Activated T-helper 1 cell treated with Interleukin-2 at 50 U/mL for 16 hours (primary cell): Measurements from ENCODE around the gene PTPN1.
"Not testable (repeated sequence)": the region's sequence is repeated elsewhere in the genome, so short reads cannot be mapped to it uniquely, and the experiment has no call there.

Source experiments
- DNase-seq: peaks from one replicate; pipeline ENCODE4 v3.0.0-alpha.2; 2020; ENCODE audit warnings: low read depth

Gene PTPN1

DNA sequence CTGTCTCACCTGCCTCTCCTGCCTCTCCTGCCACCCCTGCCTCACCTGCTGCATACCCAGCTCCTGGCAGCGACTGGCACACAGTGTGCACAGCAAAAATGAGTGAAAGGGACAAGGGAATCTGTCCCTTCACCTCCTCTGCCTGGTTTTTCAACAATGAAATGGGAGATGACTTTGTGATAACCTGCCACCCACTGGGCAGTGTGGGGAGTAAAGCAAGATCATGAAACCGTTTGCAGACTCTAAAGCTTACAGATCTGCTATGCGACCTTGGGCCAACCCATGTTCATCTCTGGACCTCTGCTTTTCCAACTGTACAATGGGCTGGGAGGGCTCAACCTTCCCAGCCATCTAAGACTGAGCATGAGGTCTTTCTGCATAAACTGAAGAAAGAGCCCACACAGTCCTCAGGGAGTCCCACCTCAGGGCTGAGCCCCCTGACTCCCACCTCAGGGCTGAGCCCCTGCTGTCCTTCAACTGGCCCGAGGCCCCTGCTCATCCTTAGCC lies 100.1 kb downstream of the PTPN1 start:
- DNase-seq: no peak

DNA sequence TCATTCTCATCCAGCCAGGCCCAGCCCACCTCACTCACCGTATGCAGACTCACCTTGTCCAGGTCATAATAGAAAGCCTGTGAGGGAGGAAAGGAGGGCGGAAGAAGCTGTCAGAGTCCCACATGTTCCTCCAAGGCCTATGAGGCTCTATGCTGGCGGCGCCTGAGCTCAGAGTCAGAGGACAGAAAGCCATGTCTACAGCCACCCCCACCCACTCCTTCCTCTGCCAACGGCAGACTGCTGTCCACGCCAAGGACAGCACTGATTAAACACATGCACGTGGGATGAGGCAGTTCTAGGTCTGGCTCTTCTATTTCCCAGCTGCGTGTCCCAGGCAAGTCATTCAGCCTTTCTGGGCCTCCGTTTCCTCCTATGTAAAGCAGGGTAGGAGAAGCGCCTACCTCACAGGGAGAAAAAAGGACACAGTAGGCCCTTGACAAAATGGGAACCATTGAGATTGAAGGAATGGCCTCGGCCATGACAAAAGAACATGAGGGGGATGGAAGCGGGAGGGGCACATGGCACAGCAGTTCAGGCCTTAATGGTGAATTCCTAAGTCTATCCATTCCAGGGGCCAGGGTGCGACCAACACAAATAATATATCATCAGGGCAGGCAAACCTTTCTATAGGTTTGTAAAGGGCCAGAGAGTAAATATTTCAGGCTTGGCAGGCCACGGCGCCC lies 101.1 kb downstream of the PTPN1 start:
- DNase-seq: no peak

DNA sequence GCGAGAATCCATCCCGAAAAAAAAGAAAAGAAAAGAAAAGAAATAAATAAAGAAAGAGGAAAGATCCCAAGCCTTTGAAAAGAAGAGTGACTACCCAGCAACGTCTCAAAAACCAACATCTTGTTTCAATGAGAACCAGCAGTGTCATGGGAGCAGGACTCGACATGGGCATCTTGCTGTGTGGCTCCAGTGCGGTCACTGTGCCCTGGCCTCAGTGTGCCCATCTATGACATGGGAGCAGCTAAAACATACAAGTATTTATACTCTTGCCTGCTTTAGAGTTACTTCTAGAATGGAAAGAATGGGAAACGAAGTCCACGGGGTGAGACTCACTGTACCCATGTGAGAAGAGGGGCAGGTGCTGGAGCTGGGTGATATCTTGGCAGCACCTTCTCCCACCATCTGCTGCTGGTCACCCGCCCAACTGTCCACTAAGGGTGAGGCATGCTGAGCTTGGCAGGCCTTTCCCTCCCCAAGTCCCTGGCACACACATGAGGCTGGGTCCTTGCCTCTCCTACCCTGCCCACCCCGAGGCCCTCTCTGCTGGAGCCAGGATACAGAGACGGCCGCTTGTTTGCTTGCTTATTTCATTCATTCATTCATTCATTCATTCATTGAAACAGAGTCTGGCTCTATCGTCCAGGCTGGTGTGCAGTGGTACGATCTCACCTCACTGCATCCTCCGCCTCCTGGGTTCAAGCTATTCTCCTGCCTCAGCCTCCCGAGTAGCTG lies 103.4 kb downstream of the PTPN1 start:
- no peak for DNase-seq

DNA sequence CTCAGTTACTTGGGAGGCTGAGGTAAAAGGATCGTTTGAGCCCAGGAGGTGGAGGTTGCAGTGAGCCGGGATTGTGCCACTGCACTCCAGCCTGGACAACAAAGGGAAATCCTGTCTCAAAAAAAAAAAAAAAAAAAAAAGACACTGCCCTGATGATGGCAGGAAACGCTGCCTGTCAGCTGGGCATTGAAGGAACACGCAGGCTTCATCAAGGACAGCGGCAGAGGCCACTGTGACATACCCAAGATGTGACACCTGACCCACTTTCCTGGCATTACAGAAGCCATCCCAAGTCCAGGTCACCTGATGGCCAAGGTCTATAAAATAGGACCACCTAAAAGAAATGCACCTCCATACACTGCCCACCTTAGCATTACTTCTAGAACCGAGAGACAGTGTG lies 105.2 kb downstream of the PTPN1 start:
- no peak for DNase-seq

DNA sequence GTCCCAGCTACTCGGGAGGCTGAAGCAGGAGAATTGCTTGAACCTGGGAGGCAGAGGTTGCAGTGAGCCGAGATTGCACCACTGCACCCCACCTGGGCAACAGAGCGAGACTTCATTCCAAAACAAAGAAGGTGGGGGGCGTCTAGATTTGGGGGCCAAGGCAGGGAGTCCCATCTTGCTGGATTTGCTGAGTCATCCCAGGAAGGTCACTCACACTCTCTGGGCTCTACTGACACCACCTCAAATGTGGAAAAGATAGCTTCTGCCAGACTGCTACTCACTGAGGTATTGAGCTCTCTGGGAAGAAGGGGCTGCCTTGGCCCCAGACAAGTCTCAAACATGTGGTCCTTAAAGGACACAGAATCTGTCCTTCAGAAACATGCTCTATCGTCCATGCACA lies 106.8 kb downstream of the PTPN1 start:
- DNase-seq: no peak

DNA sequence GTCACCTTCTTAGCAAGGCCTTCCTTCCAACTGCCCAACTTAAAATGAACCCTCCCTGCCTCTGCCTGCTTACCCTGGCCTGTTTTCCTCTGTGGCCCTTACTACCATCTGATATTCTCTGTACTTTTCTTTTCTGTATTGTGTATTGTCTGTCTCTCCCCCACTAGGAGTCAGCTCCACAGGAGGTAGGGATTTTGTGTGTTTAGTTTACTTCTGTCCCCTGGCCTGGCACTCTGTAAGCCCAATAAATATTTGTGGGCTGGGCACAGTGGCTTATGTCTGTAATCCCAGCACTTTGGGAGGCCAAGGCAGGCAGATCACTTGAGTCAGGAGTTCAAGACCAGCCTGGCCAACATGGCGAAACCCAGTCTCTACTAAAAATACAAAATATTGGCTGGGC lies 108.4 kb downstream of the PTPN1 start:
- DNase-seq: no peak

DNA sequence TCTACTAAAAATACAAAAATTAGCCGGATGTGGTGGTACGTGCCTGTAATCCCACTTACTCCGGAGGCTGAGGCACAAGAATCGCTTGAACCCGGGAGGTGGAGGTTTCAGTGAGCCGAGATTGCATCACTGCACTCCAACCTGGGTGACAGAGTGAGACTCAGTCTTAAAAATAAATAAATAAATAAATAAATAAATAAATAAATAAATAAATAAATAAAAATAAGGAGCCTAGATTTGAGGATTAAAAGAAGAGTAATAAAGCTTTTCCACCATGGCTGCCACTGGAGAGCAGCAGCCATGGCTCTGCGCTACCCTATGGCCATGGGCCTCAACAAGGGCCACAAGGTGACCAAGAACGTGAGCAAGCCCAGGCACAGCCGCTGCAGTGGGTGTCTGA lies 110.3 kb downstream of the PTPN1 start:
- not testable (repeated sequence) for DNase-seq

DNA sequence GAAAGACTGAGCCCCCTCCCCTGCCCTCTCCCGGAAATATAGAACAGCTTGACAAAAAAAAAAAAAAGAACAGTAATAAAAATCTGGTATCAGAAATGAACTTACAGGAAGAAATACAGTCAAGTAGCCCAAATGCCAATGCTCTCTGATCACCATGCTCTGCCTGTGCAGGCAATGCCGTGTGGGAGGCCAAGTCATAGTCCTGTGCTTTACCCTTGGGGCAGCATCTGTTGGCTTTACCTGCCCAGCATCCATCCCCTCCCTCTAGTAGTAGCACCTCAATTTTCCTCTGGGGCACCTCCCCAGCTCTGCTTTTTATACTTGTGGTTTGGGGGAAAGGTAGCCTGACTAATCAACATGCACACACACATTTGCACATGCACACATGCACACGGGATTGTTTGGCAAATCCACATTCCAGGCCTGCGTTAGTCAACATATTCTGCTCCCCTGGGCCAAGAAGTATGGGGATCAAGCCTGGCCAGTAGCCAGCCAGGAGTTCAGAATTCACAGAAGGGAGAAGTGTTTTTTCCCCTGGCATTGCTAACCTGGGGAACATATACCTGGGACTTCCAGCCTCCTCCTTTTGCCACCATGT lies 111.0 kb downstream of the PTPN1 start:
- DNase-seq: no peak

DNA sequence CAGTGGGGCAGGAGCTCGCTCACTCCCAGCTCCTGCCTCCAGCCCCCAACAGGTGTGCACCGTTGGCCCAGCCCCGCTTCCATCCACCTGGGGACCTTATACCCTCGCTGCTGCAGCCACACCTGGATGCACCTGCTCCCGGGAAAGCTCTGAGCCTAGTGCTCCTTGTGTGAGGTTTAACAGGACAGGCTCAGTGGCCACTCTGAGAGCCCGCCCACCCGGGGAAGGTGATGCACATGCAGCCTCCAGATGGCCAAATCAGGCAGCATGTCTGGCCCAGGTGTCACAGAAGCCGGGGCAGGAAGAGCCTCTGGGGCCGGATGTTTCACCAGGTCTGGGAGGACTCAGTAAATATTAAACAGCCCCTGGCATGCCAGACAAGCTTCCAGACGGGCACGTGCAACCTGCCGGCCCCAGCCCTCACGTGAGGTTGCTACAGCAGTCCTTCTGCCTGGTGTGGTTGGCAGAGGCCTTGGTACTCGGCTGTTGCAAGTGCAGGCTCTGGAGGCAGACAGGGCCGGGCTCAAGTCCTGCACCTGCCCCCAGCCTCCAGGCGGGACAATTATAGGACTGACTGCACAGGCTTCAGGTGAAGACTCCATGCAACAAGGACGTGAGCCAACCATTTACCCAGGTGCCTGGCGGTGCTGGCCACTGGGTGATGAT lies 114.3 kb downstream of the PTPN1 start:
- no peak for DNase-seq

DNA sequence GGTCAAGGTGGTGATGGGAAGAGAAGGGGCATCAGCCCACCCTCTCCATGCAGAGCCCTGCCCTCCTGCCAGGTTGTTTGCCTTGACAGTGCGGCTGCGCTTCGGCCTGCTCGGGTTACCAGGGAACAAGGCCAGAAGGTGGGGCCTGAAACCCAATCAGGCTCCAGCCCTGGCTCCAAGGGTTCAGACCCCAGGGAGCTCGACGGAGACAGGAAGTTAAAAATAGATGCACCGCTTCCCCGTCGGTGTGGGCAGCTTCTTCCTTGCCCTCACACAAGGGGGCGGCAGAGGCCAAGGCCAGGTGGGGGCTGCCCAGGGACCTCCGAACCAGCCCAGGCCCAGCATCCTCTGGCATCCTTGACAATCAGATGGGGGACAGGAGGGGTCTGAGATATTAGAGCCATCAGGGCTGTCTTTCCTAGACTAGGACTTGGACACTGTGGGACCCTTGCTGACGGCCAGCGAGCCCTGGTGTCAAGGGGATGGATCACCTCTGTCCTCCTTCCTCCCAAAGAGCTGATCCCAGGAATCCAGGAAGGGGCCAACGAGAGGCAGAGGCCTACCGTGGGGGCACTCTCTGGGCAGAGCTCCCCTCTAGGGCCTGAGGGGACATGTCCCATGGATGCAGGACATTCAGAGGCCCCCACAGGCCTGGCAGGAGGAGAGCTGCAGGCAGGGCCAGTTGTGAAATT lies 115.9 kb downstream of the PTPN1 start:
- DNase-seq: no peak

DNA sequence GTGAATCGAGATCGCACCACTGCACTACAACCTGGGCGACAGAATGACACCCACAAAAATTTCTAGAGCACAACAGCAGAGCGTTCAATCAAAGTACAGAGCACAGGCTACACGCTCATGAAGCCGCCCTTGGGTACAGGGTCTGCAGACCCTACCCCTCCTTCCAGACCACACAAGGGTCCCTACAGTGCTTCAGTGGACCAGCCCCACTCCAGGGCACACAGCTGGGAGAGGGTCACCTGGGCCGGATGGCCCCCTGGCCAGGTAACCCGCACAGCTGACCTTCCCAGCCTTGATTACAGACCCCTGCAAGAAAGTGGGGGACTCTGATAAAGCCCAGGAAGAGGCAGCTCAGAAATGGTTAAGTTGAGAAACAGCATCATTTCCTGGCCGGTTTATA lies 117.6 kb downstream of the PTPN1 start:
- no peak for DNase-seq

DNA sequence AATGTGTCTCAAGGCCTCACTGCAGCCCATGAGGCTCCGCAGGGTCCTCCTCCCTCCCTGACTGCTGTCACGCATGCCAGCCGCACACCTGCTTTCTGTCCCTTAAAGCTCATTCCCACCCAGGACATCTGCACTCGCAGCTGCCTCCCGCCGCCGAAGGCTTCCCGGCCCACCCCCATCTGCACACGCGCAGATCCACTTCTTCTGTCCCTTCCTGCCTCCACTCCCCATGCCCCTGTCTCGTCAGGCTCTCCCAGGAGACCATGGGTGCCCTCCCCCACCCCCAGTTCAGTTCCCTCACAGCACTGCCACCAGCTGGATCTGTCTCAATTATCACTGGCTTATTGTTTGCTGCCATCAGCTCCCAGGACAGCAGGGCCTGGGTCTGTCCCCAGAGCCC lies 118.1 kb downstream of the PTPN1 start:
- DNase-seq: no peak

DNA sequence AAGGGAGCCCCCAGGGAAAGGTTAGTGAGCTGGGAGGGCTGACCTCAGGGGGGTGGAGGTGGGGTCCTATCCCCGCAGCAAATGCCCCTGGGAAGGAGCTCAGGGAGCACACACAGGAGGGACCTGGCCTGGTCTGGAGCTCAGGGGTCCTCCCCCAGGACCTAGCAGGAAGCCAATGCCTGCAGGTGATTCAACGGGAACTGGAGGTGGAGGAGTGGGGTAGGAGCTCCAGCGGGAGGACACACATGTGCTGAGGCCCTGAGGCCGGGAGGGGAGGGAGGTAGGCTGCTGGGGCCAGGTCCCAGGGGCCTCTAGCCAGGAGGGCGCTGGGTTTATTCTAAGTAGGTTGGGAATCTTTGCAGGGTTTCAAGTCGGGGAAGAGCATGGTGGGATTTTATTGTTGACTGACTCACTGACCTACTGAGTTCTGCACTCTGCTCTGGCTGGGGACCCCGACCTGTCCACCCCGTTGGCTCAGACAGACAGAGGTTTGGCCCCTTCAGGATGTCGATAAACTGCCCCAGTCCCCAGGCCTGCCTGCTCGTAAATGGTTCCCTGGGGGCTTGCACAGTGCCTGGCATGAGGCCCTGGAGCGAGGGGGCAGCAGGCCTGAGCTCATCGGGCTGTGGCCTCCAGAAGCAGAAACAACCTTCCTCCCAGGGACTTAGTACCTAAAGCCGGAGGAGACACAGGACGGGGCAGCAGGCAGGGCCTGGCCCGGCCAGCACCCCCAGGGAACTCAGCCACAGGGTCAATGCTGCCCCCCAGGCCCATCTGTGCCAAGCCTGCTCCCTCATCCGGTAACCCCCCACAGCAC lies 118.9 kb downstream of the PTPN1 start:
- no peak for DNase-seq

DNA sequence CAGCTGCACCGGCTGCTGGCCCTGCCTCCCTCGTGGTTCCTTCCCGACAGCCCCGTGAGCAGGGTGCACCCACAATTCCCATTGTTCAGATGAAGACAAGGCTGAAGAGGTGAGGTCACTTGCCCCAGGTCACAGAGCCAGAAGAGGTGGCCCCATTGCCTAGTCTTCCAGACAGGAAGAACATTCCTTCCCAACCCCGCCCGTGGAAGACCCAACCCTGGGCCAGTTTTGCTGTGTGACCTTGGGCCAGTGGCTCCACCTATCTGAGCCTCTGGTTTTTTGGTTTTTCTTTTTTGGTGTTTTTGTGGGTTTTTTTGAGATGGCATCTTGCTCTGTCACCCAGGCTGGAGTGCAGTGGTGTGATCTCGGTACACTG lies 119.5 kb downstream of the PTPN1 start:
- DNase-seq: no peak

DNA sequence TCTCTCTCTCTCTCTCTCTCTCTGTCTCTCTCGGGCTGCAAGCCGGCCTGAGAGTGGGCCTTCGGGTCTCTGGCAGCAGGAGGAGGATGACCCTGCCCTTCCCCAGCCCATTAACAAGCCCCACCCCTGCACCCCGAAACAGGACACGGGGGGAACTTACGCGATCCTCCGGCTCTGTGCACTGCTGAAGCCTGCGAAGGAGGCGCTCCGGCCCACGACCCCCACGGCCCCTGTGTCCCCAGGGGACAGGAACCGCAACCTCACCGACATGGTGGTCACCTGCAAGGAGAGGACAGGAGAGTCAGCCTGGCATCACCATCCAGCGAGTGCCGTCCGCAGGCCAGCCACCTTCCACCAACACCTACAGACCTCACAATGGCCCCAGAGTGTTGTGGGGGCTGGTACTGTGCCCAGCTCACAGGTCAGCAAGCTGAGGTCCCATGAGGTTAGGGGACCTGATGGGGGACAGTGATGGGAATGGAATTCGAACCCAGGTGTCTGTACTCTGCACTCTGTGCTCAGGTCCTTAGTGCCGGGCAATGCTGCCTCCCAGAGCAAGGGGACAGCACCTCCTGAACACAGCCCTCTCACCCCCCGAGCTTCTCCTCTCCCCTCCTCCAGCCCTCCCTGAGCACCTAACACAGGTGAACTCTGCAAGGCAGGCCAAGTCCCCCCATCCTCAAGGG lies 120.5 kb downstream of the PTPN1 start:
- DNase-seq: no peak

DNA sequence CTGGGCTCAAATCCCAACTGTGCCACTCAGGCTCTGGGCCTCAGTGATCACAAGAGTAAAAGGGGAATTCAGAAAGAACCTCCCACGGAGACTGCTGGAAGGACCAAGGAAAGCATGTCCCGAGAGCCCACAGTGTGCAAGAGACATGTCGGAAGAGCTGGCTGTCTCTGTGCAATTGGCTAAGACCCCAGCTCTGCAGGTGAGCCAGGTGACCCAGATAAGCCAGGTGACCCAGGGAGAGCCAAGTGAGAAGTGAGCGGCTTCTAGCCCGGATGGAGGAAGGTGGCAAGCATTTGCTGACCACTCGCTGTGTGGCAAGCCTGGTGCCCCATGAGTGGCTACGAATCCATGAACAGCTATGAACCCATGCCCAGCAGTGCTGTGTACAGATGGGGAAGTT lies 122.1 kb downstream of the PTPN1 start:
- DNase-seq: no peak

DNA sequence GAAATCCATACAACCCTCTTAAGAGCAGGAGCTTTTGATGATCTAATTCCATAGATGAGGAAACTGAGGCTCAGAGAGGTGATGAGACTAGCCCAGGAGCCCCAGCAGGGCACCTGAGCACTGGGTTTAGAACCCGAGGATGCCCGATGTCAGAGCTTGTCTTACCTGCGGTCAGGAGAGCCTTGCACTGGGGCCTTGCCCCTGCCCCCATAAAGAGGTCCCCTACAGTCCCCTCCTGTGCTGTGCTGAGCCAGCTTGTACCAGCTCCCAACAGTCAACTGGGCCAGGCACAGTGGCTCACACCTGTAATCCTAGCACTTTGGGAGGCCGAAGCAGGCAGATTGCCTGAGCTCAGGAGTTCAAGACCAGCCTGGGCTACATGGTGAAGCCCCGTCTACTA lies 122.5 kb downstream of the PTPN1 start:
- DNase-seq: no peak

DNA sequence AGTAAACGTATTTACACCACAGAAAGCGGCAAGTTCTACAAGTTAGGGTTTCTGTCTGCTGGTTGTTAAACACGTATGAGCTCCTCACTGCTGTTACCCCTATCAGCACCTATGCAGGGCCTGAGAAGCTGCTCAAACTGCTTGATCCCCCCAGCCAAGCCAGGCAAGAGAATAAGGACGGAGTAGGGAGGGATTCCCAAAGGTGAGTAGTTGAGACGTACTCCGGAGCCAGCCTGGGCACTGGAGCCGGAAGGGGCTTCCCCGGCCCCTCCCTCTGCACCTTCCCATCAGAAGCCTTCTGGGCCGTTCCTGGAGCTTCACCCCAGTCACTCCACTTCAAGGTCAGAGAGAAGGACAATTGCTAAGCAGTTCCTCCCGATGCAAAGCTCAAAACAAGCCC lies 123.2 kb downstream of the PTPN1 start:
- DNase-seq: no peak

DNA sequence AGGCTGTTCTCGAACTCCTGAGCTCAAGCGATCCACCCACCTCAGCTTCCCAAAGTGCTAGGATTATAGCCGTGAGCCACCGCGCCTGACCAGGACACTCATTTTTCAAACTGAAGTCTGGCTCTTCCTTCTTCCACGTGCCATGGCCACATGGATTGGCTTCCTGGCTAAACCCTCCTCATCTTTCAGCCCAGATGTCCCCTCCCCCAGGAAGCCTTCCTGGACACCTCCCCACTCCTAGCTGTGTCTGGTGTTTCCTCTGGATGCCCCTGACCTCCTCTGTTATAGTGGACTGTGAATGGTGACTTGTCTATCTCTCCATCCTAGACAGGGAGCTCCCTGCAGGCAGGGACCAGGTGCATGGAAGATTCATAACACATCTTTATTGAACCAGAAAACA lies 124.0 kb downstream of the PTPN1 start:
- DNase-seq: no peak
